PFSK-1 (cell line): ENCODE data around the gene HOXC12.

Experiments used
- FOXP2 ChIP-seq: optimal IDR thresholded peaks from 2 replicates; pipeline ENCODE3; 2011; ENCODE audit warnings: borderline replicate concordance, control low read depth, inconsistent platforms; ENCODE audit not compliant: insufficient read depth; ENCODE audit errors: extremely low read length, extremely low read depth
- POLR2AphosphoS5 ChIP-seq: IDR thresholded peaks from 2 replicates; pipeline ENCODE4 v1.6.1; 2012; ENCODE audit warnings: low read depth, mild to moderate bottlenecking, control low read depth, low read length, moderate library complexity
- REST ChIP-seq, 2 experiments: IDR thresholded peaks; 2 replicates each; pipeline versions ENCODE4 v1.6.1 to v1.8.0; 2011 to 2012; ENCODE audit warnings: low read depth in 2 of 2, low read length in 2 of 2, control low read depth in 1 of 2, inconsistent platforms in 1 of 2, mild to moderate bottlenecking in 1 of 2, moderate library complexity in 1 of 2; ENCODE audit not compliant: insufficient read depth in 1 of 2
- SIN3A ChIP-seq: IDR thresholded peaks from 2 replicates; pipeline ENCODE4 v1.6.1; 2012; ENCODE audit warnings: mild to moderate bottlenecking, low read length, moderate library complexity, borderline replicate concordance; ENCODE audit not compliant: insufficient read depth
- TAF1 ChIP-seq: IDR thresholded peaks from 2 replicates; pipeline ENCODE4 v1.6.1; 2012; ENCODE audit warnings: low read length, control low read depth, borderline replicate concordance; ENCODE audit not compliant: insufficient read depth

The HOXC12 gene

GRCh38 chr12:53935383-53936341, 19.0 kb upstream of the HOXC12 start:
- TF ChIP-seq POLR2AphosphoS5, result no peak
- TF ChIP-seq REST (IDR thresholded peaks at IDR 0.05; ENCODE audit: insufficient read depth in 1 of 2, low read depth in 2 of 2, low read length in 2 of 2), result no peak
- no peak for TF ChIP-seq FOXP2
- no peak for TF ChIP-seq TAF1
- no peak for TF ChIP-seq SIN3A

GRCh38 chr12:53937099-53937498, 17.6 kb upstream of the HOXC12 start:
- no peak for TF ChIP-seq TAF1
- TF ChIP-seq REST (IDR thresholded peaks at IDR 0.05; ENCODE audit: insufficient read depth in 1 of 2, low read depth in 2 of 2, low read length in 2 of 2), result no peak
- no peak for TF ChIP-seq POLR2AphosphoS5
- no peak for TF ChIP-seq FOXP2
- no peak for TF ChIP-seq SIN3A

GRCh38 chr12:53937596-53938325, 16.9 kb upstream of the HOXC12 start:
- no peak for TF ChIP-seq FOXP2
- TF ChIP-seq TAF1, result no peak
- TF ChIP-seq REST (IDR thresholded peaks at IDR 0.05; ENCODE audit: insufficient read depth in 1 of 2, low read depth in 2 of 2, low read length in 2 of 2), result no peak
- no peak for TF ChIP-seq SIN3A
- no peak for TF ChIP-seq POLR2AphosphoS5

- TF ChIP-seq TAF1 (no peak), FOXP2 (no peak), POLR2AphosphoS5 (no peak), SIN3A (no peak), REST (IDR thresholded peaks at IDR 0.05; ENCODE audit: insufficient read depth in 1 of 2, low read depth in 2 of 2, low read length in 2 of 2) (no peak)
Measured at GRCh38 chr12:53938326-53939140, 16.2 kb upstream of the HOXC12 start, which contains the start of gene HOXC13. Gene HOXC13 (plus strand): TSS chr12:53938831. CDS start chr12:53938907, 76 bp downstream.
